Tibial nerve (tissue), 4 donors: ENCODE results near the gene NUP188.

Experiments used
- EP300 ChIP-seq, 2 donors: sonication (generic); formaldehyde crosslinking; IDR thresholded peaks; one replicate each; pipeline ENCODE4 v1.6.1; 2017; ENCODE audit warnings: antibody characterized with exemption in 2 of 2, mild to moderate bottlenecking in 1 of 2
- TF ChIP-seq, protein P1 (sequence below), 5 experiments: fragments of 200-600 bp in 3 of 5; fragments of 450-650 bp in 2 of 5; sonication (generic) in 3 of 5; IDR thresholded peaks; one replicate each; pipeline ENCODE4 v1.5.1; 2016 to 2019; ENCODE audit warnings: antibody characterized with exemption in 5 of 5, mild to moderate bottlenecking in 3 of 5, moderate library complexity in 2 of 5

DNA sequence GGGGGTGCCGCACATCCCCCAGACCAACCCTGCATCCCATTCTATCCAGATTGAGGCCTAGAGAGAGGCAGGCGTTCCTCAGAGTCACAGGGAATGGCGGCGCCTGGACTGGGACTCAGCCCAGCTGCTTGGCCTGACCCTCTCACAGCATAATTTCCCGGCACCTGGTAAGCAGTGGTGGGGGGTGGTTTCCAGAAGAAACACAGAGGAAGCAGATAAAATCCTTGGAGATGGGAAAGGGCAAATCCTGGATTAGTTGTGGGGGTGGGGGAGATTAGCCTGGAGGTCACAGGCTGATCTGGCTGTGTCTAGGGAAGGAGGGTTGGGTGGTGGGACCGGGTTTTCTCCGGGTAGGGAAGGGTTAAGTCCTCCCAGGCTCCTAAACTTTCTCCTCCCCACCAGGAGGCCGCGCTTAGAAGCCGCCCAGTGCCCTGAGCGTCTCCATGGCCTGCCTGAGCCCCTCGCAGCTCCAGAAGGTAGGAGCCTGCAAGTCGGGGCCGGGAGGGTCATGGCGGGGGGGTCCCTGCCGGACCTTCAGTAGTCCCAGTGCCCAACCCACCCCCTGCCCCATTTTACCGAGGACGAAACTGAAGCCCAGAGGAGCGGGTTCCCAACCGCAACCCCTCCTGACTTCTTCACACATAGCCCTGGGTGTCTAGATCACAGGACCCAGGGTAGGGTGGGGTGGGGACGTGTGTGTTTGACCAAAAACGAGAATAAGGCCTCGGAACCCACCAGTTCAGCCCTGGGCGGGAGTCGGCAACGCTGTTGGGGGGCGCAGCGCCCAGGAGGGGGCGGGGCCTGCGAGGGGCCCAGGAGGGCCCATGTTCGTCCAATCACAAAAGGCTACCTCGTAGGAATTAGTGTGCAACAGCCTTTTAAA is 25.4 kb upstream of the NUP188 start:
- TF ChIP-seq EP300 (IDR thresholded peaks at IDR 0.05): peak in 1 of 2 donors; percentile 43
- TF ChIP-seq, protein P1, sequence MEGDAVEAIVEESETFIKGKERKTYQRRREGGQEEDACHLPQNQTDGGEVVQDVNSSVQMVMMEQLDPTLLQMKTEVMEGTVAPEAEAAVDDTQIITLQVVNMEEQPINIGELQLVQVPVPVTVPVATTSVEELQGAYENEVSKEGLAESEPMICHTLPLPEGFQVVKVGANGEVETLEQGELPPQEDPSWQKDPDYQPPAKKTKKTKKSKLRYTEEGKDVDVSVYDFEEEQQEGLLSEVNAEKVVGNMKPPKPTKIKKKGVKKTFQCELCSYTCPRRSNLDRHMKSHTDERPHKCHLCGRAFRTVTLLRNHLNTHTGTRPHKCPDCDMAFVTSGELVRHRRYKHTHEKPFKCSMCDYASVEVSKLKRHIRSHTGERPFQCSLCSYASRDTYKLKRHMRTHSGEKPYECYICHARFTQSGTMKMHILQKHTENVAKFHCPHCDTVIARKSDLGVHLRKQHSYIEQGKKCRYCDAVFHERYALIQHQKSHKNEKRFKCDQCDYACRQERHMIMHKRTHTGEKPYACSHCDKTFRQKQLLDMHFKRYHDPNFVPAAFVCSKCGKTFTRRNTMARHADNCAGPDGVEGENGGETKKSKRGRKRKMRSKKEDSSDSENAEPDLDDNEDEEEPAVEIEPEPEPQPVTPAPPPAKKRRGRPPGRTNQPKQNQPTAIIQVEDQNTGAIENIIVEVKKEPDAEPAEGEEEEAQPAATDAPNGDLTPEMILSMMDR (IDR thresholded peaks at IDR 0.05): peak in 1 of 5 experiments; percentile 40
